ENCODE measurements around the gene PRKAG2. TPM values are rescaled to one million over a fixed set of nuclear protein-coding genes. Genes with fewer than 3 reads are reported as not detected.

The PRKAG2 gene
- total and polyA plus RNA-seq, 2 of the 13 experiments (the other 11 are each of a cell fraction or from before 2014, with no cell fraction given): 0.90 to 1.3 TPM

DNA sequence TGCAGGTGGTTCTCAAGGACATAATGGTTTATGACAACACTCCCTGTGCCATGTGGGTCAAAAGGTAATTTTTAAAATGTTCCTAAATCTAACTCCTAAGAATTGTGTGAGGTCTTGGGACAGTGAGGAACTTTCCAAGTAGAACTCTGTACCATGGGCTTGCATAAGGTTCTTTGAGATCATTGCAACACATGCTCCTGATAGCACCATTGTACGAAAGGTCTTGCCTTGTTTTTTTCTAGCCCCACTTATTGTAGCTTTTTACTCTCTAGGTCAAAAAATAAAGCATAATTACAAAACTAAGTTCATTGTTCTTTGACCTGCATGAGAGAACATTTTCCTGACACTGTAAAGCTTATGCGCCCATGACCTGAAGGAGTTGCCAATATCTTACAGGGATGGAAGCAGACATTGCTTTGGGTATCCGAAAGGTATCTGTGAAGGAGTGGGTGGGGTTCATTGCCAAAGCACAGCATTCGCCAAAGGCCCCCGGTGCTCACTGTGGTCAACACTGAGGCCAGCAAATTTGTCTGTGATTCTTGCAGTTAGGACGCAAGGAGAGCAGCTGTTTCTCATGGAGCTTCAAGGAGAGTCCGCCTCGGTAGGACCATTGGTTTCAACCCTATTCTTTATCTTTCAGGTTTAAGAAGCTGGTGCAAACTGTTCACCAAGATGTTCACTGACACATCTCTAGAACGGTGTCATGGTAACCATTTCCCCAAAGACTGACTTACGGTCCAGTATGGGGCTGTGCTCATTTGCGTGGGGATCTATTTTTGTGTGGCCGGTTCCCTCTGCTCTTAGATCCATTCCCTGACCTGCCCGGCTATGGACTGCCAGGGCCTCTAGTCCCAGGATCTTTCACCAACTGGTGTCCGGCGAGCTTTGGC lies 7.6 kb upstream of the PRKAG2 start (continued):
- TF ChIP-seq, protein P1, sequence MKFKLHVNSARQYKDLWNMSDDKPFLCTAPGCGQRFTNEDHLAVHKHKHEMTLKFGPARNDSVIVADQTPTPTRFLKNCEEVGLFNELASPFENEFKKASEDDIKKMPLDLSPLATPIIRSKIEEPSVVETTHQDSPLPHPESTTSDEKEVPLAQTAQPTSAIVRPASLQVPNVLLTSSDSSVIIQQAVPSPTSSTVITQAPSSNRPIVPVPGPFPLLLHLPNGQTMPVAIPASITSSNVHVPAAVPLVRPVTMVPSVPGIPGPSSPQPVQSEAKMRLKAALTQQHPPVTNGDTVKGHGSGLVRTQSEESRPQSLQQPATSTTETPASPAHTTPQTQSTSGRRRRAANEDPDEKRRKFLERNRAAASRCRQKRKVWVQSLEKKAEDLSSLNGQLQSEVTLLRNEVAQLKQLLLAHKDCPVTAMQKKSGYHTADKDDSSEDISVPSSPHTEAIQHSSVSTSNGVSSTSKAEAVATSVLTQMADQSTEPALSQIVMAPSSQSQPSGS (CRISPR knock-in tag; IDR thresholded peaks at IDR 0.05): no peak
- TF ChIP-seq ZNF776 (CRISPR knock-in tag; IDR thresholded peaks at IDR 0.05): no peak
- TF ChIP-seq, protein P2, sequence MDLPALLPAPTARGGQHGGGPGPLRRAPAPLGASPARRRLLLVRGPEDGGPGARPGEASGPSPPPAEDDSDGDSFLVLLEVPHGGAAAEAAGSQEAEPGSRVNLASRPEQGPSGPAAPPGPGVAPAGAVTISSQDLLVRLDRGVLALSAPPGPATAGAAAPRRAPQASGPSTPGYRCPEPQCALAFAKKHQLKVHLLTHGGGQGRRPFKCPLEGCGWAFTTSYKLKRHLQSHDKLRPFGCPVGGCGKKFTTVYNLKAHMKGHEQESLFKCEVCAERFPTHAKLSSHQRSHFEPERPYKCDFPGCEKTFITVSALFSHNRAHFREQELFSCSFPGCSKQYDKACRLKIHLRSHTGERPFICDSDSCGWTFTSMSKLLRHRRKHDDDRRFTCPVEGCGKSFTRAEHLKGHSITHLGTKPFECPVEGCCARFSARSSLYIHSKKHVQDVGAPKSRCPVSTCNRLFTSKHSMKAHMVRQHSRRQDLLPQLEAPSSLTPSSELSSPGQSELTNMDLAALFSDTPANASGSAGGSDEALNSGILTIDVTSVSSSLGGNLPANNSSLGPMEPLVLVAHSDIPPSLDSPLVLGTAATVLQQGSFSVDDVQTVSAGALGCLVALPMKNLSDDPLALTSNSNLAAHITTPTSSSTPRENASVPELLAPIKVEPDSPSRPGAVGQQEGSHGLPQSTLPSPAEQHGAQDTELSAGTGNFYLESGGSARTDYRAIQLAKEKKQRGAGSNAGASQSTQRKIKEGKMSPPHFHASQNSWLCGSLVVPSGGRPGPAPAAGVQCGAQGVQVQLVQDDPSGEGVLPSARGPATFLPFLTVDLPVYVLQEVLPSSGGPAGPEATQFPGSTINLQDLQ (CRISPR knock-in tag; IDR thresholded peaks at IDR 0.05): no peak
- TF ChIP-seq, protein P3, sequence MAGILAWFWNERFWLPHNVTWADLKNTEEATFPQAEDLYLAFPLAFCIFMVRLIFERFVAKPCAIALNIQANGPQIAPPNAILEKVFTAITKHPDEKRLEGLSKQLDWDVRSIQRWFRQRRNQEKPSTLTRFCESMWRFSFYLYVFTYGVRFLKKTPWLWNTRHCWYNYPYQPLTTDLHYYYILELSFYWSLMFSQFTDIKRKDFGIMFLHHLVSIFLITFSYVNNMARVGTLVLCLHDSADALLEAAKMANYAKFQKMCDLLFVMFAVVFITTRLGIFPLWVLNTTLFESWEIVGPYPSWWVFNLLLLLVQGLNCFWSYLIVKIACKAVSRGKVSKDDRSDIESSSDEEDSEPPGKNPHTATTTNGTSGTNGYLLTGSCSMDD (CRISPR knock-in tag; IDR thresholded peaks at IDR 0.05): no peak
- TF ChIP-seq, protein P4, sequence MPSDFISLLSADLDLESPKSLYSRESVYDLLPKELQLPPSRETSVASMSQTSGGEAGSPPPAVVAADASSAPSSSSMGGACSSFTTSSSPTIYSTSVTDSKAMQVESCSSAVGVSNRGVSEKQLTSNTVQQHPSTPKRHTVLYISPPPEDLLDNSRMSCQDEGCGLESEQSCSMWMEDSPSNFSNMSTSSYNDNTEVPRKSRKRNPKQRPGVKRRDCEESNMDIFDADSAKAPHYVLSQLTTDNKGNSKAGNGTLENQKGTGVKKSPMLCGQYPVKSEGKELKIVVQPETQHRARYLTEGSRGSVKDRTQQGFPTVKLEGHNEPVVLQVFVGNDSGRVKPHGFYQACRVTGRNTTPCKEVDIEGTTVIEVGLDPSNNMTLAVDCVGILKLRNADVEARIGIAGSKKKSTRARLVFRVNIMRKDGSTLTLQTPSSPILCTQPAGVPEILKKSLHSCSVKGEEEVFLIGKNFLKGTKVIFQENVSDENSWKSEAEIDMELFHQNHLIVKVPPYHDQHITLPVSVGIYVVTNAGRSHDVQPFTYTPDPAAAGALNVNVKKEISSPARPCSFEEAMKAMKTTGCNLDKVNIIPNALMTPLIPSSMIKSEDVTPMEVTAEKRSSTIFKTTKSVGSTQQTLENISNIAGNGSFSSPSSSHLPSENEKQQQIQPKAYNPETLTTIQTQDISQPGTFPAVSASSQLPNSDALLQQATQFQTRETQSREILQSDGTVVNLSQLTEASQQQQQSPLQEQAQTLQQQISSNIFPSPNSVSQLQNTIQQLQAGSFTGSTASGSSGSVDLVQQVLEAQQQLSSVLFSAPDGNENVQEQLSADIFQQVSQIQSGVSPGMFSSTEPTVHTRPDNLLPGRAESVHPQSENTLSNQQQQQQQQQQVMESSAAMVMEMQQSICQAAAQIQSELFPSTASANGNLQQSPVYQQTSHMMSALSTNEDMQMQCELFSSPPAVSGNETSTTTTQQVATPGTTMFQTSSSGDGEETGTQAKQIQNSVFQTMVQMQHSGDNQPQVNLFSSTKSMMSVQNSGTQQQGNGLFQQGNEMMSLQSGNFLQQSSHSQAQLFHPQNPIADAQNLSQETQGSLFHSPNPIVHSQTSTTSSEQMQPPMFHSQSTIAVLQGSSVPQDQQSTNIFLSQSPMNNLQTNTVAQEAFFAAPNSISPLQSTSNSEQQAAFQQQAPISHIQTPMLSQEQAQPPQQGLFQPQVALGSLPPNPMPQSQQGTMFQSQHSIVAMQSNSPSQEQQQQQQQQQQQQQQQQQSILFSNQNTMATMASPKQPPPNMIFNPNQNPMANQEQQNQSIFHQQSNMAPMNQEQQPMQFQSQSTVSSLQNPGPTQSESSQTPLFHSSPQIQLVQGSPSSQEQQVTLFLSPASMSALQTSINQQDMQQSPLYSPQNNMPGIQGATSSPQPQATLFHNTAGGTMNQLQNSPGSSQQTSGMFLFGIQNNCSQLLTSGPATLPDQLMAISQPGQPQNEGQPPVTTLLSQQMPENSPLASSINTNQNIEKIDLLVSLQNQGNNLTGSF (CRISPR knock-in tag; IDR thresholded peaks at IDR 0.05): no peak
